ENCODE results near the gene CORO2A.

The CORO2A gene

DNA sequence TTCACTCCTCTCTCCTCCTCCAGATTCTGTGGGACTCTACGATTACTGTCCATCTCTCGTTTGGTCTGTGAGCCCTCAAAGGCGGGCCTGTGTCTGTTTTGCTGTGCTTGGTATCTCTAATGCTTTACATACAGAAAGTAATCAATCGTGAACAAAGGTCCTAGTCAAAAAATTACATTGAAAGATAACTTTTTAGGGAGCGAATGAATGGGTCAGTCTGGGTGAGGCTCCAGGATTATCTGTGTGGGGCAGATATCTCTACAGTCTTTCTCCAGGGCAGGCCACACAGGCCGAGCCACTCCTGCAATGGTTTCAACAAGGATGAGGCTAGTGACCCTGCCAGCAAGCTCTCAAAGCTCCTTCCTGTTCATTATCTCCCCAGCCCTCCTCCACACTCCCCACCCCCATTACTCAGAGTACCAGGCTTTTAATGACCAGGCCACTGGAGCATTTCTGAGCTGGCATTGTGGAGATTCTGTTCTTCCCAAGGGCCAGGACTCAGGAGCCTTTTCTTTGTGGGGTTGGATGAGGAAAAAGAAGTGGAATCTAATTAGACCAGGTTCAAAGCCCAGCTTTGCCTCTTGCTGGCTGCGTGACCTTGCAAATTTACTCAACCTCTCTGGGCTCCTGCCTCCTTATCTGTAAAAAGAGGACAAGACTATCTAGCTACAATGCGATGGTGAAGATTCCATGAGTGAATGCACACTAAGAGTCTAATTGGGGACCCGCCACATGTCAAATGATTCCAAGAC is 10.2 kb downstream of the CORO2A start:
- DNase-seq (ENCODE audit: low read depth, low spot score): no peak
- TF ChIP-seq, protein P1, sequence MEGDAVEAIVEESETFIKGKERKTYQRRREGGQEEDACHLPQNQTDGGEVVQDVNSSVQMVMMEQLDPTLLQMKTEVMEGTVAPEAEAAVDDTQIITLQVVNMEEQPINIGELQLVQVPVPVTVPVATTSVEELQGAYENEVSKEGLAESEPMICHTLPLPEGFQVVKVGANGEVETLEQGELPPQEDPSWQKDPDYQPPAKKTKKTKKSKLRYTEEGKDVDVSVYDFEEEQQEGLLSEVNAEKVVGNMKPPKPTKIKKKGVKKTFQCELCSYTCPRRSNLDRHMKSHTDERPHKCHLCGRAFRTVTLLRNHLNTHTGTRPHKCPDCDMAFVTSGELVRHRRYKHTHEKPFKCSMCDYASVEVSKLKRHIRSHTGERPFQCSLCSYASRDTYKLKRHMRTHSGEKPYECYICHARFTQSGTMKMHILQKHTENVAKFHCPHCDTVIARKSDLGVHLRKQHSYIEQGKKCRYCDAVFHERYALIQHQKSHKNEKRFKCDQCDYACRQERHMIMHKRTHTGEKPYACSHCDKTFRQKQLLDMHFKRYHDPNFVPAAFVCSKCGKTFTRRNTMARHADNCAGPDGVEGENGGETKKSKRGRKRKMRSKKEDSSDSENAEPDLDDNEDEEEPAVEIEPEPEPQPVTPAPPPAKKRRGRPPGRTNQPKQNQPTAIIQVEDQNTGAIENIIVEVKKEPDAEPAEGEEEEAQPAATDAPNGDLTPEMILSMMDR (IDR thresholded peaks at IDR 0.05; ENCODE audit: insufficient read depth, low read length, missing control alignments): no peak
- no peak overlapping the region for H3K4me3 ChIP-seq (ENCODE audit: low read depth, low read length)
- ChIA-PET POLR2A (no interaction called here), CTCF (interaction anchor here (0.7 to 1.5 kb wide), 4 partner anchors 11 to 259 kb away, joined by 3 to 5 read pairs (median 4); no protein-coding TSS in a partner anchor)

DNA sequence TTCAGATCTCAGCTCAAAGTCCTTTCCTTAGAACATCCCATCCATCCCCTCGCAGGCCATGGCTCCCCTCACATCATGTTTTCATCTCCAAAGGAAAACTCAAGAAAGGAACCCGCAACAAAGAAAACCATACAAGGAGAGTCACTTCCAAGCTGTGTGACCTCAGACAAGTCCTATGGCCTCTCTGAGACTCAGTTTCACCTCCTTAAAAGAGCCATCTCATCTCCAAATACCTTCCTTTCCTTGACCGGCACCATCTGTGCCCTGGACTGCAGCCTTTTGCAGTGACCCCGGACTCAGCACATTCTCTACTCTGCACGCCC is 10.7 kb downstream of the CORO2A start:
- DNase-seq (ENCODE audit: low read depth, low spot score): no peak
- POLR2A ChIA-PET: no interaction called here
- TF ChIP-seq, protein P1 (IDR thresholded peaks at IDR 0.05; ENCODE audit: insufficient read depth, low read length, missing control alignments): no peak
- CTCF ChIA-PET: interaction anchor here (1.5 kb wide), 1 partner anchor 258 kb away, joined by 5 read pairs; no protein-coding TSS in a partner anchor
- no peak overlapping the region for H3K4me3 ChIP-seq (ENCODE audit: low read depth, low read length)

GRCh38 chr9:98180996-98181395 is 11.4 kb downstream of the CORO2A start:
- POLR2A ChIA-PET: no interaction called here
- CTCF ChIA-PET: interaction anchor here (0.9 kb wide), 1 partner anchor 13 kb away, joined by 4 read pairs; no protein-coding TSS in a partner anchor
- no peak for DNase-seq (ENCODE audit: low read depth, low spot score)

DNA sequence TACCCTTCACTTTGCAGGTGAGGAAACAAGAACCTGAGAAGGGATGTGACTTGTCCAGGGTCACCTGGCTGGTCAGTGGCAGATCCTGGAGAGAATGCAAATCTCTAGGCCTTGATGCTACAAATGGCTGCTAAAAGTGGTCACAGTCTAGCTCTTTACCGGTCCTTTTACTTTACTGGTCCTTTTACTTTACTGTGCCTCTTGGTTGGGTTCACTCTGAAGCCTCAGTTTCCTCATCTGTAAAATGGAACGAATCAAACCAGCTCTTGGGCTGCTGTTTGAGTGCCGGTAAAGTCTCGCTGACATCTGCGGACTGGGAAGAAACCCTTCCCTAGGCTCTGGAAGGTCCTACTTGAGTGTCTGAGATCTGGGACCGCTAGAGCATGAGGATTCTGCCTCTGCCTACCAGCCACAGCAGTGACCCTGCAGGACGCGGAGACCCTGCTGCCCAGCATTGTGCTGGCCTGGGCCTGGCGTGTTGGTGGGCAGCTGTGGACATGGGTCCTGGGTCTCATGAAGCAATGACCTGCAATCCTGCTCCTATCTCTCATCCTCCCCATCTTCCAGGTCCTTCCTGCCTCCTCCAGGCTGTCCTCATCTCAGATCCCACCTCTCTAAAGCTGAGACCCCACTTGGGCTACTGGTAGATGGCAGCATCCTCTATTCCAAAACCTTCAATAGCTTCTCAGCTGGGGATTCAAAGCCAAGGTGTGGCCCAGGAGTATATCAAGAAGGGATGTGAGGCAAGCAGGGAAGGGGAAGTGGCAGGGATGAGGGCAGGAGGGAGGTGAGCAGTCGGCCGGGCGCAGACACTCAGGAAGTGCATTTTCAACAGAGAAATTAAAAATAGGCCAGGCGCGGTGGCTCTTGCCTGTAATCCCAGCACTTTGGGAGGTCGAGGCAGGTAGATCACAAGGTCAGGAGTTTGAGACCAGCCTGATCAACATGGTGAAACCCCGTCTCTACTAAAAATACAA is 13.3 kb downstream of the CORO2A start:
- CTCF ChIA-PET: interaction anchor here (1.0 to 2.7 kb wide), 4 partner anchors 9 to 105 kb away, joined by 3 to 10 read pairs (median 3); no protein-coding TSS in a partner anchor
- TF ChIP-seq, protein P1 (IDR thresholded peaks at IDR 0.05; ENCODE audit: insufficient read depth, low read length, missing control alignments): no peak
- DNase-seq (ENCODE audit: low read depth, low spot score): no peak
- POLR2A ChIA-PET: no interaction called here
- H3K4me3 ChIP-seq (ENCODE audit: low read depth, low read length): no peak overlapping the region

More at GRCh38 chr9:98180996-98181395, 11.4 kb downstream of the CORO2A start:
- TF ChIP-seq, protein P1 (IDR thresholded peaks at IDR 0.05; ENCODE audit: insufficient read depth, low read length, missing control alignments): no peak
- no peak overlapping the region for H3K4me3 ChIP-seq (ENCODE audit: low read depth, low read length)

- ChIA-PET POLR2A (no interaction called here), CTCF (no interaction called here)
- TF ChIP-seq, protein P1 (IDR thresholded peaks at IDR 0.05; ENCODE audit: insufficient read depth, low read length, missing control alignments): no peak
- DNase-seq (ENCODE audit: low read depth, low spot score): no peak
- no peak overlapping the region for H3K4me3 ChIP-seq (ENCODE audit: low read depth, low read length)
These were observed 15.8 kb downstream of the CORO2A start for GRCh38 chr9:98176391-98177259.
